Measurements from ENCODE around the gene OTUD6A.
"Not testable (repeated sequence)": the region's sequence is repeated elsewhere in the genome, so short reads cannot be mapped to it uniquely, and the experiment has no call there.

Gene OTUD6A

DNA sequence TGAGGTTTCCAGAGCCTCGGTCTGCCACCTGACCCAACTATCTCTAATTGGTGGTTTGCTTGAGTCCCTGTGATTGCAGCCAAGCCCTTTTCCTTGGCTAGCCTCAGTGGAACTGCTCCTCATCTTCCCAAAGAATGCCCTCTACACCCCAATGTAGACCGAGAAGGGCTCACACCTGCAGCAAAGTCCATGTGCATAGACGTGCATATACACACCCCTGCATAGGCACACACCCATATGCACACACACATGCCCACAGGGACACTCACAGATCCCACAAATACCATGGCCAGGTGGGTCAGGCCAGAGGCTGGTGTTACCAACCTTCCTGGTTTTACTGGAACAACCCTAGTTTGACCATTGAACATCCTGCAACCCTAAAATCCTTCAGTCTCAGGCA lies 12.9 kb upstream of the OTUD6A start:
- no peak for DNase-seq

DNA sequence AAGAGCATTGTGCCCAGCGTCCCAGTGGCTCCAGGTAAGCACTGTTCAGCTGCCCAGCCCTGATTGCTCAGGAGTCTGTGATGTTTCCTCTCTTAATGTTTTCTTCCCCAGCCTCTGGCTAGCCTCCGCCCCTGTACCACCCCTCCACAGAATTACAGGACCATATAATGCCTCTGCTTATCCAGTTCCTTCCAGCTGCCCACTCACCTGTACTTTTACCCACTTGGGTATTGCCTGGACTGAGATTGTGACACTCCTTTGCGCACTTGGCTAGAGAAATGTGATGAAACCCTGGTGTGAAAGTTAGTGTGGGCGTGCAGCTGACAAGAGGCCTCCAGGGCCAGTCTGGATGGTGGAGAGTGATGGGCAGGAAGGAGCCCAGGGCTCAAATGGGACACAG lies 12.3 kb upstream of the OTUD6A start, which contains the start of gene AWAT2:
Gene AWAT2, minus strand, starts transcription at position 14 of the 400 bp plus-strand sequence. Its CDS starts 6 bp downstream, at position 8.
- DNase-seq, result no peak

DNA sequence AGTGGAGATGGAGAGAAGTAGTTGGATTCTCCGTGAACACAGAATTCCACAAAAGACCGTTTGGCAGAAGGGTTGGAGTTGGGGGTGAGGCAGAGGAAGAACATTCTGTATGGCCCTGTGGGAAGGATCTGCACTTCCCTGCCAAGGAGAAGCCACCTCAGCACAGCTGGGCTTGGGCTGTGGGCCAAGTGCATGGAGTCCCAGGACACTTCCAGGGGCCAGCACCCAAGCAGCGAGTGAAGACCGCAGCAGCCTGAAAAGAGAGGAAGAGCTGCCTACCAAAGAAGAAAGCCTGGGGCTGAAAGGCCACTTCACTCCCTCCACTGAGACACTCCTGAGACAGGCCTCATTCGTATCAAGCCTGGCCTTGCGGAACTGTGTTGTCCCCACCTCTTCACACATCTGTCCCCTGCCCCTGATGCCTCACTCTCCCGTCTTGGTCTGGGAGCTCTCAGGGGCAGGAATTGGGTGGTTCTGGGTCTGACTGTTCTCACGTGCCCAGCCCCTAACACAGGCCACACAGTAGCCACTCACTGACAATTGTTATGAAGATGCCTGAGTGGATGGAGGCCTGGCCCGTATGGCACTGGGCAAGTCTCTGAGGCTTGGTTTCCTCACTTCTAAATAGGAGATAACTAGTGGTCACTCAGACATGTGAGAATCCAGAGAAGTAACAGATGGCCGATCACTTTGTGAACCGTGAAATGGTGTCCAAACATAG lies 9.2 kb upstream of the OTUD6A start:
- DNase-seq, result no peak

DNA sequence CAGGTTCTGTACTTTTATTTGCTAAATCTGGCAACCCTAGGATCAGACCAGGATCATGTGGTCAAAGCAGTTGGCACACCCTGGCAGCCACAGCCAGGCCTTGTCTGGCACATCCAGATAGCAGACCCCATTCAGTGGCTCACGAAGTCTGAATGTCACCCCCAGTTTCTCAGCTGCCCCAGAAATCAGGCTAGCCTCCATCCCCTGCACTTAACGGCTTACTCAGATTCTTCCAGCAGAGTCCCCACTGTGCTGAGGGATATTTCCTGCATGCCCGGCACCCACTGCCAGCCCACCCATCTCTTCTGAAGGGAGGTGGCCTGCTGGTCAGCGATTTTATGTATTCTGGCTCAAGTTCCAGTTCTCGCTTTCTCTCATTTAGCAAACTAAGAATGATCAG lies 7.9 kb upstream of the OTUD6A start:
- no peak for DNase-seq

GRCh38 chrX:70062961-70063550 lies 799 bp downstream of the OTUD6A start:
- DNase-seq, result no peak

- no peak for DNase-seq
These were observed 4.4 kb downstream of the OTUD6A start for GRCh38 chrX:70066646-70067045.

- DNase-seq, result no peak
These were observed 17.0 kb downstream of the OTUD6A start for GRCh38 chrX:70079297-70079696.

DNA sequence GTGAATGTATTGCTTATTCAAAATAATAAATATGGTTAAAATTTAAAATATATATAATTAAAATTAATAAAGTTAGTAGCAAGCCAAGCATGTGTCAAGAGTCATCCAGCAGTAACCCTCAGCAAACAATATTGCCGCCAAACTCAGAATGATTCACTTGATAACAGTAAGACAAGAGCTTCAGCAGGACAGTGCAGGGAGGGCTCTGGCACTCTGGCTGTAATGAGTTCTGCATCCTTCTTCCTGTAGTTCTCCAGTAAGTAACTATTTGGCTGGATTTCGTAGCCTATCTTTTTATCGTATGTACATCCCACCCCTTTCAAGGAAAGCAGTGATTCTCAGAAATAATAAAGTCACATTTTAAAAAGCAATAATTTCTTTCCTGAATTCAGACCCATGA lies 17.6 kb downstream of the OTUD6A start:
- no peak for DNase-seq

- DNase-seq, result no peak
These were observed 20.5 kb downstream of the OTUD6A start for GRCh38 chrX:70082723-70083122.

DNA sequence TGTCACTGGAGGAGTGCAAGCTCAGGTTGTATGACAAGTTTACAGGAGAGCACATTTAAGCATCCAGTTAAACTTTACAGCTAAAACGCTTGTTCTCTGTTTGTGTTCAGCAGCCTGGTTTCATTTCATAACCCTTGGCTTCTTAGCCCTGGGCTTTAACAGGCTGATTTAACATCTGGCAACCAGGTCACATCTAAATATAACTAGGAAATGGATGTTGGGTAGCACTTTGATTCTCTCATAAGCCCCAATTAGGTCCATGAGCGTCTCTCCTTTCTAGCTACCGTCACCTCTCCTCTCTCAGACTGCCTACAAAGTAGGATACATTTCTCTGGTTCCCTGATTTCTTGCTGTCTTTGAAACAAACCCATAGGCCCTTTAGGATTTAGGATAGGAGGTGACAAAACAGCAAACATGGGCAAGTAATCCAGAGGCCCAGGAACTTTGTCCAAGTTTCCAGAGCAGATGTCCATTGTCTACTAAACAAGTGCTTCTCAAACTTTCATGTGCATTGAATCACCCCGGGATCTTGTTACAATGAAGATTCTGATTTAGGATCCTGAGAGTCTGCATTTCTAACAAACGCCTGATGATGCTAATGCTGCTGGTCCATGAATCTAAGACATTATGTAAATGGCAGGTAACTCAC lies 22.5 kb downstream of the OTUD6A start:
- DNase-seq, result no peak

DNA sequence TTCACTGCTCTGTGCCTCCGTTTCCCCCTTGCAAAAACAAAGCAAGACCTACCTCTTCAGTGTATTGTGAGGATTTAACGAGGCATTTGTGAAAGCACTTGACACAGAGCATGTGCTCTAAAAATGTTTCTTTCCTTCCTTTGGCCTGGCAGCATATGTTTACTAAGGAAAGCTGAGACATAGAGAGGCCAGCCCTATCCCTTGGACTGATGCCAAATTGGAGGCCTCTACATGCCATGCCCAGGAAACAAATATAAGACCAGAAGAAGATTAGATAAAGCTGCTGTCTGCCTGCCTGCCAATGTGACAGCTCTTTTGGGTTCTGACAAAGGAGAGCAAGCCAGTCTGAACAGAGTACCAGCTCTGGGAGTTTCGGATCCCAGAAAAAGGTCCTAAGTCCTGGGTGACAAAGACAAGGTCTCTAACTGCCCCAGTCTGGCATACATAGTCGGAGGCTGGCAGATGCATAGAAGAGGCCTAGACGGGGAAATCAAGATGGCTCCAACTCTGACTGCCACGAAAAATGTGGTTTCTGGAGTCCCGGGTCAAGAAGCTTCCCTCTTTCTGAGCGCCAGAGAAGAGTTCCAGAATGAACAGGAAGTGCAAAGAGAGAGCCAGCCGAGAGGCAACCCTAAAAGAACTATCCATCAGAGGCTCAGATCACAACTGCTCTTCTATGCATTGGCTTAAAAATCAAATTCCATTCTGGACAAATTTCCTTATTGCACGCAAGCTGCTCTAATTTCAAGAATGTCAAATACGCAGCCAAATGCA lies 25.8 kb downstream of the OTUD6A start:
- DNase-seq, result no peak

DNA sequence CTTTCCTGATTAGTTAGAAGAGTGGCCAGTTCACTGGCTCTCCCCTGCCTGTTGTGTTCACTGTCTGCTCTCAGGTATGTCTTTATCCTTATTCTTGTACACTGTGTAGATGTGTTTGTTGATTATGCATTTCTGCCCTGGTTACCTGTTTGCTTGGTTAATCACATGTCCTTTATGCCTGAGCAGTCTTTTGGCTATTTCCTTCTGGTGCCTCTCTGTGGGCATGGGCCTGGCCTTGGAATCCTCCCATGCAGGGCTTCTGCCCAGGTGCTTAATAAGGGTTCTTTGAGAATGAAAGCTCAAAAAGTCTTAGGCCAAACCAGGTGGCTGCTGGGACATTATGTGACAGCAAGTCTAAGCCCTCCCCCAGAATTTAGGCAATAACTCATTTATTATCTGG lies 26.5 kb downstream of the OTUD6A start:
- DNase-seq, result no peak

DNA sequence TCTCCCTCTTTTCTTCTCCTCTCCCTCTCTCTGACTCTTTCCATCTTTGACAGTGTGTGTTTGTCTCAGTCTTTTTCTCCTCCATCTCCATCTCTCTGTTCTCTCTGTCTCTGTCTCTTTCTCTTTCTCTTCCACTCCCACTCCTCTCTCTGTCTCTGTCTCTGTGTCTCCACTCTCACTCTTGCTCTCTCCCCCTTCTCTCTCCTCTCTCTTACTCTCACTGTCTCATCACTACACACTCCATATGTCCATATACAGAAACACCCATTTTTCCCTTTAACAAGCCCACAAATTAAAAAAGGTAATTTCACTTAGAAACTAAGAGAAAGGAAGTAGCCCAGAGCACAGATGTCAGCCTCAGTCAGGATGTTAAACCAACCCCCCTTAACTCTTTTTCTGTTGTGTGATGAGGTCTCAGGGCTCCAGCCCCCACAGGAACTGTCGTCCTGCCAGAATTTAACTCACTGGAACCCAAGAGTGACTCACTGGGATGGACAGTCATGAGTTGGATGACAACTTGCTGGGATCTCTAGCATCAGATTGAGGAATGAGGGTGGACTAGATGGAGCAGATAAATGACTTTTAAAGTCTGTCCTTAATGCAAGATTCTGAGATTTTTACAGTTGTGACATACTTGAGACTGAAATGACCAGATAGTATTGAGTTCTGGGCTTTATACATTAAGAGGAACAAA lies 27.5 kb downstream of the OTUD6A start:
- no peak for DNase-seq

DNA sequence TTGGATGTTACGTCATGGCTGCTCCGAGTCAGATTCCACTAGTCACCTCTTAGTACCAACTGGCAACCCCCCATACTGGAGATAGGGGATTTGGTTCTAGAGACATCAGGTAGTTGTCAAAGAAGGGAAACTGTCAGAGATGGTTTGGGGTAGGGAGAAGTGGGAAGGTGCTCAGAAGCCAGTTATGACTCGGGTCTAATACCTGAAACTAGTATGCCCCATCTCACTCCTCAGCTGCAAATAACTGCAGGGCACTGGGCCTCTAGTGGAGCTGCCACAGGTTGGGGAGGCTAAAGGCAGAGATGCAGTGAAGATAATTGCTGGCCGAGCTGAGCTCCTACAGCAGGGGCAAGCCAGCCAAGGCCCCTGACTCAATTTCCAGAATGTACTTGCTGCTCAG lies 30.0 kb downstream of the OTUD6A start:
- no peak for DNase-seq

GRCh38 chrX:70096052-70096451 lies 33.8 kb downstream of the OTUD6A start:
- DNase-seq, result no peak

- DNase-seq, result no peak
These were observed 43.0 kb downstream of the OTUD6A start for GRCh38 chrX:70105229-70105628.

GRCh38 chrX:70111436-70112026 lies 49.3 kb downstream of the OTUD6A start:
- not testable (repeated sequence) for DNase-seq

All from GOT3 (cell line).